ENCODE measurements around the gene SIGLEC9.

The SIGLEC9 gene

GRCh38 chr19:51145916-51146493 is 21.3 kb downstream of the SIGLEC9 start:
- no peak for DNase-seq (ENCODE audit: low read depth)

- no peak for DNase-seq (ENCODE audit: low read depth)
Measured at GRCh38 chr19:51146751-51147150, 22.0 kb downstream of the SIGLEC9 start.

- no peak for DNase-seq (ENCODE audit: low read depth)
Measured at GRCh38 chr19:51147663-51148062, 23.0 kb downstream of the SIGLEC9 start.

GRCh38 chr19:51148580-51148979 is 23.9 kb downstream of the SIGLEC9 start:
- no peak for DNase-seq (ENCODE audit: low read depth)

GRCh38 chr19:51150627-51151026 is 25.9 kb downstream of the SIGLEC9 start:
- no peak for DNase-seq (ENCODE audit: low read depth)

GRCh38 chr19:51156710-51157109 is 32.0 kb downstream of the SIGLEC9 start:
- no peak for DNase-seq (ENCODE audit: low read depth)

- DNase-seq (ENCODE audit: low read depth) = no peak
Measured at GRCh38 chr19:51157265-51157664, 32.6 kb downstream of the SIGLEC9 start.

GRCh38 chr19:51158474-51159129 is 33.9 kb downstream of the SIGLEC9 start:
- peak; percentile 24 for DNase-seq (ENCODE audit: low read depth)

- no peak for DNase-seq (ENCODE audit: low read depth)
Measured at GRCh38 chr19:51159656-51160055, 35.0 kb downstream of the SIGLEC9 start.

- no peak for DNase-seq (ENCODE audit: low read depth)
Measured at GRCh38 chr19:51161266-51161665, 36.6 kb downstream of the SIGLEC9 start.

- no peak for DNase-seq (ENCODE audit: low read depth)
Measured at GRCh38 chr19:51161867-51162496, 37.3 kb downstream of the SIGLEC9 start.

GRCh38 chr19:51163257-51163656 is 38.6 kb downstream of the SIGLEC9 start:
- no peak for DNase-seq (ENCODE audit: low read depth)

- no peak for DNase-seq (ENCODE audit: low read depth)
Measured at GRCh38 chr19:51164215-51164614, 39.5 kb downstream of the SIGLEC9 start.

GRCh38 chr19:51166846-51167490 is 42.3 kb downstream of the SIGLEC9 start:
- no peak for DNase-seq (ENCODE audit: low read depth)

- DNase-seq (ENCODE audit: low read depth) = peak; percentile 1
Measured at GRCh38 chr19:51168564-51169282, 44.0 kb downstream of the SIGLEC9 start.

GRCh38 chr19:51169283-51169918 is 44.7 kb downstream of the SIGLEC9 start:
- DNase-seq (ENCODE audit: low read depth) = peak; percentile 76

- no peak for DNase-seq (ENCODE audit: low read depth)
Measured at GRCh38 chr19:51172223-51172622, 47.5 kb downstream of the SIGLEC9 start.

GRCh38 chr19:51173681-51174080 is 49.0 kb downstream of the SIGLEC9 start:
- no peak for DNase-seq (ENCODE audit: low read depth)

- no peak for DNase-seq (ENCODE audit: low read depth)
Measured at GRCh38 chr19:51179256-51179655, 54.5 kb downstream of the SIGLEC9 start.
